CD1c-positive myeloid dendritic cell (primary cell): ENCODE data around the gene CNOT10.
"Not testable (repeated sequence)": the region's sequence is repeated elsewhere in the genome, so short reads cannot be mapped to it uniquely, and the experiment has no call there.

Experiments
- DNase-seq: peaks from one replicate; pipeline ENCODE4 v3.0.0-alpha.2; 2016; ENCODE audit errors: extremely low spot score

CNOT10 gene

DNA sequence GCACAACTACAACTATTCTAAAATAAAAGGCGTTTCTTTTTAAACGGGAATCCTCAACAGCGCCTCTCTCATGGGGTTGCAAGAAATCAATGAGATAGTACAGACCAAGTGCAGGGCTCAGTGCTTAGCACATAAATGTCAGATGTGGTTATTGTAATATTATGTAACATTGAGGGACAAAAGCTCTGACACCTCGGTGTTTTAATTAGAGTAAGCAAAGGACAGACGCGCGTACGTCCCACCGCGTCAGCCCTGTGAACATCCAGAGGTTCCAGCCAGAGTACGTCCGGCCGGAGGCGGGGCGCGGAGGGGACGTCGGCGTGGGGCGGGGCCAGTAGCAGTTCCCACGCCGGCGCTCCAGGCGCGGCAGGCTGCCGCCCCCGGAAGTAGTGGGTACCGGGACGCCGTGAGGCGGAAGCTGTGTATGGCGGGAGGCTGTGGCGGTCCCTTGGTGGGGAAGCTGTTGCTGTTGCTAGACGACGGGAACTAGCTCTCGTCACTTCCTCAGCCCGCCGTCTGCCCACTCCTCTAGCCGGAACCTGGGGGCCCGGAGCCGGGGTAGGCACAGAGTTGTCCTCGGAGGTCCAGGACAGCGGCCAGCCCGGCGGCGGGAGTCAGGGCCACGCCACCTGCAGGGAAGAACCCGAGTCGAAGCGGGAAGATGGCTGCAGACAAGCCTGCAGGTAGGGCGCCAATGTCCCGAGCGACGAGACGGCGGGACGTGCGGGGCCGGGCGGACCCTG is at the start of gene CNOT10:
Gene CNOT10 (plus strand): TSS at position 389 of the 743 bp plus-strand sequence. CDS start 273 bp downstream, at position 662.
- DNase-seq = peak; percentile 98

DNA sequence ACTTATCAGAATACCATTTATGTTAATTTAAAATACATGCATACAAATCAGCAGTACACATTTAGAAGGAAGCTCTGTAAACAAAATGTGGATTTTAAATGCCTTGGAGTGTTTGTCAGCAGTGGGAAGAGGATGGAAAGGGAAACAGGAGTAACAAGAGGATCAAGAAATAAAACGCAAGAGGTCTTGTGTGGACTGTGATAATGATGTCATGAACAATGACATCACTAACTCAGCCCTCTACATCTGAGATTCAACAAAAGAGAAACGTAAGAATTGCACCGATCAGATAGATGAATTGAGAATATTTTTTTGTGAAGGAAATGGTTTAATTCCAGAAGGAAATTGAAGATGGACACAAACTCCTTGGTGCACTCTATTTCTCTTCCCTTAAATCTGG is 44.0 kb upstream of the CNOT10 start:
- no peak for DNase-seq

GRCh38 chr3:32641356-32641755 is 43.6 kb upstream of the CNOT10 start:
- no peak for DNase-seq

DNA sequence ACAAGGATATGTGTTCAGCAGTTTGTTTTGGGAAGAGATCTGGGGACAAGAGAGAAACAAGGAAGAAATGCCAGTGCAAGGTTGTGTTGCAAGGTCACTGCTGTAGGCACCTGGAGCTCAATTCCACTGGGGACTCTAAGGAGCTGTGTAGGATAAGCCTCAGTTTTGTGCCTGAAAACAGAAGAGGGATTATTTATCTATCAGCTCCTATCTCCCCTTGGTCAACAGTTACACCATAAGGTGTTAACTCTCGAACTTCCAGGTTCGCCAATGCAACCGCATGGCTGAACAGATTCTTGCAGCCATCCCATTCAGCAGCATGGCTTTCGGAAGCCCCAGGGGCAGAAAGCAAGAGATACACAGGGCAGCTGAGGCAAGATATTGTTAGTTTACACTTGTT is 41.6 kb upstream of the CNOT10 start:
- DNase-seq = no peak

- DNase-seq = no peak
These were observed 41.2 kb upstream of the CNOT10 start for GRCh38 chr3:32643816-32644215.

DNA sequence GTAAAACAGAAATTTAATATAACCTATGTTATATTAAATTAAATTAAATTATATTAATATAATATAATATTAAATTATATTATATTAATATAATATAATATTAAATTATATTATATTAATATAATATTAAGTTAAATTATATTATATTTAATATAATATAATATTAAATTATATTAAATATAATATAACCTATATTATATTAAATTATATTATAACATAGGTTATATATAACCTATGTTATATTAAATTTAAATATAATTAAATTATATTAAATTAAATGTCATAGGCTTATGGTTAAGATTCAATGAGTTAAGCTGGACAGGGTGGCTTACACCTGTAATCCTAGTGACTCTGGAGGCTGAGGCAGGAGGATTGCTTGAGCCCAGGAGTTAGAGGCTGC is 40.6 kb upstream of the CNOT10 start:
- no peak for DNase-seq

DNA sequence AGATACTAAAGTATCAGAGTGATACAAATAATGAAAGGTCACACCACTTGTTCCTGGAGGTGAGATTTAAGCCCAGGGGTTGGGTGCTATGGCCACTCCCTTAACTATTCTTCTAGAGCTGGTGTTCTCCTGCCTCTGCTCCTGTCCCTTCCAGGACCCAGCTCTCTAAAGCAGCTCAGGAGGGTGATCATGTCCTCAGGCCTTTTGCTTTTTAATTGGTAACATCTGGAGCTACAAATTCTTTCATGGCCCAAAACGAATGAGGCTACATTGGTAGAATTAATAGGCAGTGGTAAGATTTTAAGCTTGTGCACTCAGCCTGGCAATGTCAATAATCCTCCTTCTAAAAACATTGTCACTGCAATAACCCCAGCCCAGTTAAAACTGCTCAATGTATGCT is 38.2 kb upstream of the CNOT10 start:
- DNase-seq = no peak

- DNase-seq = not testable (repeated sequence)
These were observed 32.5 kb upstream of the CNOT10 start for GRCh38 chr3:32652337-32653100.

DNA sequence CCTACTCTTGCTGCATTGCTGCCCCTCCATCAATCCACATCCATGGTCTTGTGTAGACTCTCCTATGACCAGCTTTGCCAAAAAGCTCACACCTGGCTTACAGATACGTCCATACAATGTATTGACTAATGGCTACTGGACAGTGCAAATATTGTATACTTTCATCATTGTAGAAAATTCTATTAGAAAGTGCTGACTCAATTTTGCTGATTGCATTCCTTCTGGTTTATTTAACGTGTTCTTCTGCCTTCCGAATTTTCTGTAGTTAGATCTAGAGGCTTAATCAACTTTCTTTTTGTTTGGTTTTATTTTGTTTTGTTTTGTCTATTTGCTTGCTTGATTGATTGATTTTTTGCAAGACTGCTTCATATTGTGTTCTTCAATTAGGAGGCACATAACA is 29.8 kb upstream of the CNOT10 start:
- DNase-seq = no peak

- no peak for DNase-seq
These were observed 24.4 kb upstream of the CNOT10 start for GRCh38 chr3:32660634-32661033.

DNA sequence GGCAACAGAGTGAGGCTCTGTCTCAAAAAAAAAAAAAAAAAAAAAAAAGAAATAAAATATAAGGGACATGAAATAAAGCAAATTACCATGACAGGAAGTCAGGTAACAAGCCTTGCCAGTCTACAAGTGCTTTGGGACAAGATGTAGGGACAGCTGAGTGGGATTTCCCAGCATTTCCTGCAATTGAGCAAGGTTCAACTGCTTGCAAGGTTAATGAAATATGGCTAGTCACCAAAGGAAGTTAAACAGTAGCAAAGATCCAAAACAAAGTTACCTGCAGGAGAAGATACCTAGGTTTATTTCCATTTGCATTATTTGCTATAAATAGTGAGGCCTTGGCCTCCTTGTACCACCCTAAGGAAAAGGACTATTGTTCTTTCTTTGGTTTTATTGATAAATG is 22.3 kb upstream of the CNOT10 start:
- no peak for DNase-seq

GRCh38 chr3:32664630-32665075 is 20.3 kb upstream of the CNOT10 start:
- DNase-seq = peak; percentile 63

- no peak for DNase-seq
These were observed 17.9 kb upstream of the CNOT10 start for GRCh38 chr3:32667072-32667582.

GRCh38 chr3:32669226-32669625 is 15.8 kb upstream of the CNOT10 start:
- DNase-seq = not testable (repeated sequence)

DNA sequence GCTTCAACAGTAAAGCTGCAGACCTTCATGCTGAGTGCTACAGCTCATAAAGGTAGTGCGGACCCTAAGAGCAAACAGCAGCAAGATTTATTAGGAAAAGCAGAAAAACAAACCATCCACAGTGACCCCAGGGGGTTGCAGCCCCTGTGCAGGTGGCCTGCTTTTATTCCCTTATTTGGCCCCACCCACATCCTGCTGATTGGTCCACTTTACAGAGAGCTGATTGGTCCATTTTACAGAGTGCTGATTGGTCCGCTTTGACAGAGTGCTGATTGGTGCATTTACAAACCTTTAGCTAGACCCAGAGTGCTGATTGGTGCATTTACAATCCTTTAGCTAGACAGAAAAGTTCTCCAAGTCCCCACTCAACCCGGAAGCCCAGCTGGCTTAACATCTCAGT is 11.3 kb upstream of the CNOT10 start:
- DNase-seq = not testable (repeated sequence)

DNA sequence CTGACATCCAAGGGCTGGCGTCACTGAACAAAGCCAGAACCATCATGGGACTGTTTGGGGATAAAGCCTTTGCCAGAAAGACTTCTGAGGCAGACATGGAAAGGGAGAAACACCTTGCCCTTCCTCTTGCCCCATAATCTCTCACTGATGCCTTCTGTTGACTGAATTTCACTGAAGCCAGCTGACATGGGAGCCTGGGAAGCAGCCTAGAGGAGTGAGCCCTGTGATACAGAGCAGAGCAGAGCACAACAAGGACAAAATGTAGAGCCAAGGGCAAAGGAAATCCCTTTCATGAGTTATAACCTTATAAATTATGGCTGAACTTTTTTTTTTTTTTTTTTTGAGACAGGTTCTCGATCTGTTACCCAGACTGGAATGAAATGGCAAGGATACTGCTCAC is 9.8 kb upstream of the CNOT10 start:
- no peak for DNase-seq

DNA sequence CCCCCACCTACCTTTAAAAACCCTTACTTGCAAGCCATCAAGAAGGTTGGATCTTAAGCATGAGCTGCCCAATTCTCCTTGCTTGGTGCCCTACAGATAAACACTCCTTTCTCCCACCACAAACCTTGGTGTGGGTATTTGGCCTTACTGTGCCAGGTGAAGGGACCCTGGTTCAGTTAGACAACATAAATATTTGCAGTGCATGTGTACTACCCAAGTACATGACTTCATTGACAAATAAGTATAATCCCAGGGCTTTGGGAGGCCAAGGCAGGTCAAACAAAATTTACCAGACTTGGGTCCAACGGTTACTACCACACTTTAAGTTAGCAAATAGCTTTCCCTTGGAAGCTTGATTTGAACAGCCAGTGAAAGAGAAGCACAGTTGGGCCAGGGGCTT is 9.3 kb upstream of the CNOT10 start:
- DNase-seq = no peak

DNA sequence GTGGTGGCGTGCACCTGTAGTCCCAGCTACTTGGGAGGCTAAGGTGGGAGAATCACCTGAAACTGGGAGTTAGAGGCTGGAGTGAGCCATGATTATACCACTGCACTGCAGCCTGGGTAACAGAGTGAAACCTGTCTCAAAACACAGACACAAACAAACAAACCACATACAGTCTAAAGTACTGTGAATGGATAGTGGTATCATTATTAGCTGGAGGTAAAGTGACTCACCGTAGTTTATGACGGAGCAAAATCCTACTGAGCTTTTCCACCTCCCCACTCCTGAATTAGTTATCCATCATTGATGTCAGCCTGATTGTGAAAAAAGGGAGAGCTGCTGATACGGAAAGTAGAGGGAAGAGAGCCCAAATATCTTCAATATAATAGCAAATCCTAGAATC is 3.2 kb upstream of the CNOT10 start:
- DNase-seq = no peak

DNA sequence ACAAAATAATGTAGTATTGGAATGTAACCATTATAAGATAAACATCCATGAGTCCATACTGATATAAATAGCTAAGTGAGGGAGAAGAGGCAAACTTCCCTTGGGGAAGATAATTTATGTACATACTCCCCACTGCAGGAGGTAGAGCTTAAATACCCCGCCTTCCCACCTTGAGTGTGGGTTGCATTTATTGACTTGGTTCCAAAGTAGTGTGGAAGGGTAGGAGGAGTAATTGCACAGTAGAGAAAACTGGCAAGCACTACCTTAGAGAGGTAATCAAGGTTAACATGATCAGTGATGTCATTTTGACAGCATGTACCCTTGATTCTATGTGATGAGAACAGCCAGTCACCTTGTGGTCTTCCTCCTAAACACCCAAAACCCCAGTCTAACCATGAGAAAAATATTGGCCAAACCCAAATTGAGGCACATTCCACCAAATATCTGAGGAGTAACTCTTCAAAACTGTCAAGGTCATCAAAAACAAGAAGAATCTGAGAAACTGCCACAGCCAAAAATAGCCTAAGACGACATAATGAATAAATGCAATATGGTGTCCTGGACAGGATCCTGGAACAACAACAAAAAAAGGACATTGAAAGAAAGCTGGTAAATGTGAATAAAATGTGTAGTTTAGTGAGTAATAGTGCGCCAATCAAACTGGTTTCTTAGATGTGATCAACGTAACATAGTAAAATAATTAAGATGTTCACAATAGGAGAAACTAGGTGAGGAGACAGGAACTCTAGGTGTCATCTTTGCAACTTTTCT is 774 bp upstream of the CNOT10 start:
- DNase-seq = no peak

GRCh38 chr3:32685543-32686185 is 676 bp downstream of the CNOT10 start:
- peak; percentile 28 for DNase-seq

GRCh38 chr3:32686713-32687112 is 1.7 kb downstream of the CNOT10 start:
- no peak for DNase-seq

GRCh38 chr3:32691847-32692246 is 6.9 kb downstream of the CNOT10 start:
- DNase-seq = no peak
